SU-DHL-6 (cell line): ENCODE results near the gene TMEM267.
"Not testable (repeated sequence)": the region's sequence is repeated elsewhere in the genome, so short reads cannot be mapped to it uniquely, and the experiment has no call there.

Source experiments
- H2AFZ ChIP-seq: fragments of 200-600 bp; sonication (generic); 2 replicates; pipeline ENCODE4 v1.6.1; 2014; ENCODE audit warnings: low read depth, mild to moderate bottlenecking, moderate library complexity, mixed read lengths, antibody characterized with exemption, low read length; ENCODE audit not compliant: severe bottlenecking
- H3F3A ChIP-seq: fragments of 200-600 bp; shearing (Covaris generic); 2 replicates; pipeline ENCODE4 v1.6.0; 2016; ENCODE audit warnings: antibody characterized with exemption, mild to moderate bottlenecking; ENCODE audit not compliant: insufficient read depth
- H3K27ac ChIP-seq: fragments of 200-600 bp; sonication (generic); 2 replicates; pipeline ENCODE4 v1.5.1; 2016; ENCODE audit warnings: low read depth, mild to moderate bottlenecking, low read length, moderate library complexity, mixed read lengths
- H3K27me3 ChIP-seq: fragments of 200-600 bp; sonication (generic), shearing (Covaris generic); 2 replicates; pipeline ENCODE4 v1.6.0; 2014; ENCODE audit warnings: mild to moderate bottlenecking, low read length
- H3K36me3 ChIP-seq: fragments of 200-600 bp; sonication (generic); 2 replicates; pipeline ENCODE4 v1.6.1; 2014; ENCODE audit warnings: mild to moderate bottlenecking, low read length, mixed read lengths
- H3K4me2 ChIP-seq: fragments of 300-600, 200-600 bp; shearing (Covaris generic), sonication (generic); 2 replicates; pipeline ENCODE4 v1.6.0; 2014; ENCODE audit warnings: low read length, low read depth, mild to moderate bottlenecking; ENCODE audit not compliant: poor library complexity, severe bottlenecking
- H3K4me3 ChIP-seq: fragments of 200-600 bp; sonication (generic); 2 replicates; pipeline ENCODE4 v1.5.1; 2014; ENCODE audit warnings: antibody characterized with exemption, low read length, mild to moderate bottlenecking, mixed read lengths; ENCODE audit not compliant: insufficient read depth, poor library complexity, severe bottlenecking
- H3K79me2 ChIP-seq: fragments of 200-600 bp; sonication (generic); 2 replicates; pipeline ENCODE4 v1.6.1; 2014; ENCODE audit warnings: mild to moderate bottlenecking, low read length, moderate library complexity; ENCODE audit not compliant: insufficient read depth
- H3K9ac ChIP-seq: fragments of 200-600 bp; sonication (generic); 2 replicates; pipeline ENCODE4 v1.7.0; 2014; ENCODE audit warnings: mild to moderate bottlenecking, low read length
- H3K9me2 ChIP-seq: fragments of 200-600 bp; sonication (generic); replicated peaks from 2 replicates; pipeline ENCODE4 v1.6.1; 2014; ENCODE audit warnings: low read length; ENCODE audit not compliant: insufficient read depth
- H3K9me3 ChIP-seq: fragments of 200-600 bp; sonication (generic); 2 replicates; pipeline ENCODE4 v1.6.1; 2014; ENCODE audit warnings: low read length, mixed read lengths; ENCODE audit not compliant: insufficient read depth
- H4K20me1 ChIP-seq: fragments of 200-600 bp; sonication (generic); 2 replicates; pipeline ENCODE4 v1.6.1; 2014; ENCODE audit warnings: low read depth, mild to moderate bottlenecking, antibody characterized with exemption, low read length, moderate library complexity, mixed read lengths
- EZH2phosphoT487 ChIP-seq: fragments of 200-600 bp; sonication (generic), shearing (Covaris generic); conservative IDR thresholded peaks from 2 replicates; pipeline ENCODE4 v1.6.1; 2018; ENCODE audit warnings: mild to moderate bottlenecking, antibody characterized with exemption, low read length, moderate library complexity, mixed read lengths
- TF ChIP-seq, protein P1 (sequence below): fragments of 200-600 bp; sonication (generic); IDR thresholded peaks from one replicate; pipeline ENCODE4 v1.5.1; 2017; ENCODE audit warnings: antibody characterized with exemption, mild to moderate bottlenecking, low read length, moderate library complexity; ENCODE audit not compliant: insufficient read depth, poor library complexity, severe bottlenecking

Gene TMEM267

DNA sequence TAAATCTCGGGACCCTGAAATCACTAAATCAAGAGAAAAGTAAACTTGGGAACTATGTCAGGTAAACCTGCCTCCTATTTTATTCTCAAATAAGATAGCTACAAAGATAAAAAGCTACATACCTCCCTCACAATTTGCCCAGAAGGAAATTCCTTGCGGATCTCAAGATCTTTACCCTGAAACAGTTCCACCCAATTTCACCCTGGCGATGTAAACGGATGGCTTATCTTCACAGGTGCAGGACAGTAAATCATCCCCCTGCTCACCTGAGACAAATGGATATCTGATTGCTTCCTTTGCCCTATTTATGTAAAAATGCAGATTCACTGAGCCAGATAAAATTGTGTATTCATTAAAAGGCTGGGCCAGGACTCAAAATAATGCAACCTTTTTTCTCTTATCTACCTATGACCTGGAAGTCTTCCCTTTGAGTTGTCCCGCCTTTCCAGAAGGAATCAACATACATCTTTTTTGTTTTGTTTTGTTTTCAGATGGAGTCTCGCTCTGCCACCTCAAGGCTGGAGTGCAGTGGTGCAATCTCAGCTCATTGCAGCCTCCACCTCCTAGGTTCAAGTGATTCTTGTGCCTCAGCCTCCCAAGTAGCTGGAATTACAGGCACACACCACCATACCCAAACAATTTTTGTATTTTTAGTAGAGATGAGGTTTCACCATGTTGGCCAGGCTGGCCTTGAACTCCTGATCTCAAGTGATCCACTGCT lies 13.8 kb downstream of the TMEM267 start:
- no peaks in the 10 kb centered on the region for H3K27me3 ChIP-seq
- peaks cover 27% of the 10 kb centered on the region for H3K36me3 ChIP-seq
- H4K20me1 ChIP-seq = no peaks in the 10 kb centered on the region
- H3K4me3 ChIP-seq = no peak overlapping the region
- no peaks in the 10 kb centered on the region for H3K9me2 ChIP-seq
- H3K79me2 ChIP-seq = peaks cover 8% of the 10 kb centered on the region
- H3K9me3 ChIP-seq = 0 out of 2 replicates have a peak, but pooled peaks cover 5% of the 10 kb centered on the region
- no peak overlapping the region for H3K9ac ChIP-seq
- no peak overlapping the region for H3K27ac ChIP-seq
- TF ChIP-seq, protein P1, sequence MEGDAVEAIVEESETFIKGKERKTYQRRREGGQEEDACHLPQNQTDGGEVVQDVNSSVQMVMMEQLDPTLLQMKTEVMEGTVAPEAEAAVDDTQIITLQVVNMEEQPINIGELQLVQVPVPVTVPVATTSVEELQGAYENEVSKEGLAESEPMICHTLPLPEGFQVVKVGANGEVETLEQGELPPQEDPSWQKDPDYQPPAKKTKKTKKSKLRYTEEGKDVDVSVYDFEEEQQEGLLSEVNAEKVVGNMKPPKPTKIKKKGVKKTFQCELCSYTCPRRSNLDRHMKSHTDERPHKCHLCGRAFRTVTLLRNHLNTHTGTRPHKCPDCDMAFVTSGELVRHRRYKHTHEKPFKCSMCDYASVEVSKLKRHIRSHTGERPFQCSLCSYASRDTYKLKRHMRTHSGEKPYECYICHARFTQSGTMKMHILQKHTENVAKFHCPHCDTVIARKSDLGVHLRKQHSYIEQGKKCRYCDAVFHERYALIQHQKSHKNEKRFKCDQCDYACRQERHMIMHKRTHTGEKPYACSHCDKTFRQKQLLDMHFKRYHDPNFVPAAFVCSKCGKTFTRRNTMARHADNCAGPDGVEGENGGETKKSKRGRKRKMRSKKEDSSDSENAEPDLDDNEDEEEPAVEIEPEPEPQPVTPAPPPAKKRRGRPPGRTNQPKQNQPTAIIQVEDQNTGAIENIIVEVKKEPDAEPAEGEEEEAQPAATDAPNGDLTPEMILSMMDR = no peak
- no peak for TF ChIP-seq EZH2phosphoT487
- peaks cover 7% of the 10 kb centered on the region; the same call in 1 of the 2 replicates for H3F3A ChIP-seq
- H3K4me2 ChIP-seq = no peak overlapping the region
- H2AFZ ChIP-seq = no peak overlapping the region

DNA sequence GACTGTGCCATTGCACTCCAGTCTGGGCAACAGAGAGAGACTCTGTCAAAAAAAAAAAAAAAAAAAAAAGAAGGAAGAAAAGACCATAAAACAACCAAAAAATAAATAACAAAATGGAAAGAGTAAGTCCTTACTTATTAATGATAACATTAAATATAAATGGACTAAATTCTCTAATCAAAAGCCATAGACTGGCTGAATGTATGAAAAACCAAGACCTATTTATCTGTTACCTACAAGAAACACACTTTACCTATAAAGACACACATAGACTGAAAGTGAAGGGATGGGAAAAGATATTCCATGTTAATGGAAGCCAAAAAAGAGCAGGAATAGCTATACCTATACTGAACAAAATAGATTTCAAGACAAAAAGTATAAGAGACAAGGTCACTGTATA lies 16.6 kb downstream of the TMEM267 start:
- H2AFZ ChIP-seq = no peak overlapping the region
- H3K9me2 ChIP-seq = no peaks in the 10 kb centered on the region
- no peak overlapping the region for H3K4me2 ChIP-seq
- H3K4me3 ChIP-seq = no peak overlapping the region
- H3K79me2 ChIP-seq = peaks cover 4% of the 10 kb centered on the region
- H3F3A ChIP-seq = peaks cover 7% of the 10 kb centered on the region; the same call in 1 of the 2 replicates
- 0 out of 2 replicates have a peak, but pooled peaks cover 5% of the 10 kb centered on the region for H3K9me3 ChIP-seq
- TF ChIP-seq, protein P1 = no peak
- TF ChIP-seq EZH2phosphoT487 = no peak
- no peaks in the 10 kb centered on the region for H3K27me3 ChIP-seq
- H3K9ac ChIP-seq = no peak overlapping the region
- H3K27ac ChIP-seq = no peak overlapping the region
- H3K36me3 ChIP-seq = peaks cover 23% of the 10 kb centered on the region
- no peaks in the 10 kb centered on the region for H4K20me1 ChIP-seq

DNA sequence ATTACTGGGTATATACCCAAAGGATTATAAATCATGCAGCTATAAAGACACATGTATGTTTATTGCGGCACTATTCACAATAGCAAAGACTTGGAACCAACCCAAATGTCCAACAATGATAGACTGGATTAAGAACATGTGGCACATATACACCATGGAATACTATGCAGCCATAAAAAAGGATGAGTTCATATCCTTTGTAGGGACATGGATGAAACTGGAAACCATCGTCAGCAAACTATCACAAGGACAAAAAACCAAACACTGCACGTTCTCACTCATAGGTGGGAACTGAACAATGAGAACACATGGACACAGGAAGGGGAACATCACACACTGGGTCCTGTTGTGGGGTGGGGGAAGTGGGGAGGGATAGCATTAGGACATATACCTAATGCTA lies 18.2 kb downstream of the TMEM267 start:
- H3K4me3 ChIP-seq, H3K4me2 ChIP-seq, H3F3A ChIP-seq, H3K27me3 ChIP-seq, H3K9ac ChIP-seq, H3K9me3 ChIP-seq, H4K20me1 ChIP-seq, H3K9me2 ChIP-seq, H2AFZ ChIP-seq, H3K27ac ChIP-seq, H3K79me2 ChIP-seq: not testable (repeated sequence)
- peaks cover 16% of the 10 kb centered on the region for H3K36me3 ChIP-seq

DNA sequence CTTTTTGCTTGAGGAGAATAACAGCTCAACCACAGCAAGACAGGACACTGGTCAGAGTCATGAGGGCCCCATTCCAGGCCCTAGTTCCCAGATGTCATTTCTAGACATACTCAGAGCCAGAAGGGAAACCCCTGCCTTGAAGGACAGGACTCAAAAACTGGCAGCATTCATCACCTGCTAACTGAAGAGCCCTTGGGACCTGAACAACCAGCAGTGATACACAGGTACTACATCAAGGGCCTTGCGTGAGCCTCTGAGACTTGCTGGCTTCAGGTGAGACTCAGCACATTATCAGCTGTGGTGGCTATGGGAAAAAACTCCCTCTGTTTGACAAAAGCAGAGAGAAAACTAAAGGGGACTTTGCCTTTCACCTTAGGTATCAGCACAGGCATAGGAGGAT lies 22.6 kb downstream of the TMEM267 start:
- Histone ChIP-seq H3K79me2 (no peaks in the 10 kb centered on the region), H3K9me2 (no peaks in the 10 kb centered on the region), H3K27me3 (no peaks in the 10 kb centered on the region), H3K9me3 (0 out of 2 replicates have a peak, but pooled peaks cover 2% of the 10 kb centered on the region), H3K4me2 (no peak overlapping the region), H3F3A (no peaks in the 10 kb centered on the region), H4K20me1 (no peaks in the 10 kb centered on the region), H2AFZ (no peak overlapping the region), H3K9ac (no peak overlapping the region), H3K36me3 (peaks cover 13% of the 10 kb centered on the region), H3K4me3 (no peak overlapping the region), H3K27ac (no peak overlapping the region)
- TF ChIP-seq, protein P1 = no peak
- TF ChIP-seq EZH2phosphoT487 = no peak
